ENCODE results near the gene SCYL1.

GRCh38 chr11:65579291-65579690, 54.4 kb downstream of the SCYL1 start:
- TF ChIP-seq EP300 (IDR thresholded peaks at IDR 0.05), result no peak
- TF ChIP-seq CTCF (IDR thresholded peaks at IDR 0.05), result no peak
- TF ChIP-seq POLR2AphosphoS5 (IDR thresholded peaks at IDR 0.05), result no peak
- TF ChIP-seq POLR2A (IDR thresholded peaks at IDR 0.05), result no peak
